CD4-positive, alpha-beta T cell treated with Interleukin-6 for 4 hours (primary cell): Measurements from ENCODE around the gene SLC25A45.
A peak's percentile ranks its signal among the peaks of the same experiment; 100 is the strongest.

Experiments
- DNase-seq: peaks from one replicate; pipeline ENCODE4 v3.0.0-alpha.2; 2020; ENCODE audit warnings: mixed read lengths

Gene SLC25A45

GRCh38 chr11:65382033-65382803 lies at the start of gene SLC25A45:
Gene SLC25A45 (minus strand): TSS chr11:65382646. CDS start chr11:65381951, 695 bp downstream.
- peak; percentile 96 for DNase-seq

GRCh38 chr11:65431451-65432099 lies 49.1 kb upstream of the SLC25A45 start:
- peak; percentile 46 for DNase-seq

GRCh38 chr11:65430406-65431217 lies 48.2 kb upstream of the SLC25A45 start:
- DNase-seq: peak; percentile 46

GRCh38 chr11:65429724-65430405 lies 47.4 kb upstream of the SLC25A45 start:
- peak; percentile 73 for DNase-seq

- DNase-seq: peak; percentile 41
These were observed 46.7 kb upstream of the SLC25A45 start for GRCh38 chr11:65429068-65429681.

- DNase-seq: peak; percentile 49
These were observed 46.2 kb upstream of the SLC25A45 start for GRCh38 chr11:65428578-65429067.

- peak; percentile 57 for DNase-seq
These were observed 45.5 kb upstream of the SLC25A45 start for GRCh38 chr11:65427691-65428577.

- peak; percentile 44 for DNase-seq
These were observed 44.6 kb upstream of the SLC25A45 start for GRCh38 chr11:65426839-65427690.

- peak; percentile 26 for DNase-seq
These were observed 43.8 kb upstream of the SLC25A45 start for GRCh38 chr11:65425971-65426838.

GRCh38 chr11:65425105-65425970 lies 42.9 kb upstream of the SLC25A45 start:
- peak; percentile 85 for DNase-seq

- DNase-seq: peak; percentile 72
These were observed 42.0 kb upstream of the SLC25A45 start for GRCh38 chr11:65424205-65425104.

- peak; percentile 64 for DNase-seq
These were observed 41.2 kb upstream of the SLC25A45 start for GRCh38 chr11:65423516-65424204.

GRCh38 chr11:65422633-65423515 lies 40.4 kb upstream of the SLC25A45 start, which contains the start of gene NEAT1:
Gene NEAT1 (plus strand): TSS chr11:65422798.
- peak; percentile 94 for DNase-seq

GRCh38 chr11:65421794-65422632 lies 39.6 kb upstream of the SLC25A45 start:
- peak; percentile 93 for DNase-seq
